ENCODE results near the gene NDUFB10.

The NDUFB10 gene

GRCh38 chr16:2001456-2002355 lies 42.4 kb downstream of the NDUFB10 start:
- no peak for DNase-seq (ENCODE audit: low read depth in 2 of 2)

GRCh38 chr16:2002406-2003230 lies 43.3 kb downstream of the NDUFB10 start:
- DNase-seq (ENCODE audit: low read depth in 2 of 2): no peak

GRCh38 chr16:2003231-2003826 lies 44.0 kb downstream of the NDUFB10 start:
- no peak for DNase-seq (ENCODE audit: low read depth in 2 of 2)

GRCh38 chr16:2003827-2004641 lies 44.7 kb downstream of the NDUFB10 start:
- DNase-seq (ENCODE audit: low read depth in 2 of 2): peak; percentile 39 to 44

GRCh38 chr16:2004795-2005517 lies 45.6 kb downstream of the NDUFB10 start:
- no peak for DNase-seq (ENCODE audit: low read depth in 2 of 2)

- DNase-seq (ENCODE audit: low read depth in 2 of 2): no peak
Measured at GRCh38 chr16:2005646-2006045, 46.3 kb downstream of the NDUFB10 start.

GRCh38 chr16:2006317-2006716 lies 47.0 kb downstream of the NDUFB10 start:
- no peak for DNase-seq (ENCODE audit: low read depth in 2 of 2)

- no peak for DNase-seq (ENCODE audit: low read depth in 2 of 2)
Measured at GRCh38 chr16:2007081-2007836, 47.9 kb downstream of the NDUFB10 start.

GRCh38 chr16:2008009-2008526 lies 48.7 kb downstream of the NDUFB10 start:
- DNase-seq (ENCODE audit: low read depth in 2 of 2): no peak

GRCh38 chr16:2008631-2009163 lies 49.4 kb downstream of the NDUFB10 start:
- no peak for DNase-seq (ENCODE audit: low read depth in 2 of 2)

- DNase-seq (ENCODE audit: low read depth in 2 of 2): no peak
Measured at GRCh38 chr16:2009164-2009711, 49.9 kb downstream of the NDUFB10 start.

- DNase-seq (ENCODE audit: low read depth in 2 of 2): peak; percentile 66 to 72
Measured at GRCh38 chr16:2009791-2010510, 50.6 kb downstream of the NDUFB10 start, which contains the start of gene ZNF598. Gene ZNF598, minus strand, starts transcription at chr16:2009821.
